ENCODE data around the gene ZFAND4.
"Not testable (repeated sequence)": the region's sequence is repeated elsewhere in the genome, so short reads cannot be mapped to it uniquely, and the experiment has no call there.

Gene ZFAND4

GRCh38 chr10:45660876-45661411 is 11.6 kb downstream of the ZFAND4 start:
- Histone ChIP-seq H3K9ac (ENCODE audit: low read length) (no peak overlapping the region), H2BK15ac (replicated peaks; ENCODE audit: low read depth) (no peak overlapping the region), H3K23ac (ENCODE audit: low read length) (no peak overlapping the region), H3K36me3 (ENCODE audit: control insufficient read depth, insufficient read depth, low read length) (no peaks in the 10 kb centered on the region), H3K79me2 (ENCODE audit: control insufficient read depth, insufficient read depth, low read length) (no peaks in the 10 kb centered on the region), H3K79me1 (ENCODE audit: low read length) (no peaks in the 10 kb centered on the region), H3K27me3 (ENCODE audit: insufficient read depth, low read length, poor library complexity) (no peaks in the 10 kb centered on the region), H2BK5ac (ENCODE audit: low read length) (no peak overlapping the region), H2BK120ac (ENCODE audit: low read depth, low read length) (no peak overlapping the region), H3K4ac (ENCODE audit: low read depth, low read length) (no peak overlapping the region), H3K4me3 (ENCODE audit: low read length) (no peak overlapping the region), H3K4me1 (ENCODE audit: control insufficient read depth, low read depth, low read length) (no peaks in the 10 kb centered on the region), H4K5ac (ENCODE audit: low read length) (no peak overlapping the region), H3K27ac (ENCODE audit: low read depth, low read length) (no peak overlapping the region), H3K18ac (ENCODE audit: low read length) (no peak overlapping the region), H4K8ac (ENCODE audit: low read depth, low read length) (no peak overlapping the region), H3K56ac (ENCODE audit: low read length) (no peak overlapping the region), H3K4me2 (ENCODE audit: low read length) (no peak overlapping the region), H2AK5ac (ENCODE audit: low read length) (no peak overlapping the region)
- WGBS (ENCODE audit: extremely low coverage, insufficient coverage, low lambda C conversion rate) = no CpG with 5 or more reads among the region's 2 CpGs
- peak; percentile 52 for DNase-seq

- Histone ChIP-seq H3K4me1 (ENCODE audit: control insufficient read depth, low read depth, low read length) (no peaks in the 10 kb centered on the region), H2BK5ac (ENCODE audit: low read length) (no peak overlapping the region), H2AK5ac (ENCODE audit: low read length) (no peak overlapping the region), H3K23ac (ENCODE audit: low read length) (no peak overlapping the region), H4K5ac (ENCODE audit: low read length) (no peak overlapping the region), H3K4me3 (ENCODE audit: low read length) (no peak overlapping the region), H3K79me2 (ENCODE audit: control insufficient read depth, insufficient read depth, low read length) (no peaks in the 10 kb centered on the region), H3K4me2 (ENCODE audit: low read length) (no peak overlapping the region), H3K4ac (ENCODE audit: low read depth, low read length) (no peak overlapping the region), H3K56ac (ENCODE audit: low read length) (no peak overlapping the region), H3K9ac (ENCODE audit: low read length) (no peak overlapping the region), H2BK15ac (replicated peaks; ENCODE audit: low read depth) (no peak overlapping the region), H3K27ac (ENCODE audit: low read depth, low read length) (no peak overlapping the region), H3K27me3 (ENCODE audit: insufficient read depth, low read length, poor library complexity) (no peaks in the 10 kb centered on the region), H2BK120ac (ENCODE audit: low read depth, low read length) (no peak overlapping the region), H4K8ac (ENCODE audit: low read depth, low read length) (no peak overlapping the region), H3K79me1 (ENCODE audit: low read length) (peaks cover 1% of the 10 kb centered on the region), H3K18ac (ENCODE audit: low read length) (no peak overlapping the region), H3K36me3 (ENCODE audit: control insufficient read depth, insufficient read depth, low read length) (no peaks in the 10 kb centered on the region)
- DNase-seq = no peak
- no CpG with 5 or more reads among the region's 6 CpGs for WGBS (ENCODE audit: extremely low coverage, insufficient coverage, low lambda C conversion rate)
Observed at GRCh38 chr10:45657033-45657926, 15.3 kb downstream of the ZFAND4 start.

- no peak overlapping the region for H2BK120ac ChIP-seq (ENCODE audit: low read depth, low read length)
- H3K27me3 ChIP-seq (ENCODE audit: insufficient read depth, low read length, poor library complexity) = no peaks in the 10 kb centered on the region
- no peak overlapping the region for H3K4ac ChIP-seq (ENCODE audit: low read depth, low read length)
- no peaks in the 10 kb centered on the region for H3K36me3 ChIP-seq (ENCODE audit: control insufficient read depth, insufficient read depth, low read length)
- H3K4me1 ChIP-seq (ENCODE audit: control insufficient read depth, low read depth, low read length) = no peaks in the 10 kb centered on the region
- no peak for DNase-seq
- H3K4me2 ChIP-seq (ENCODE audit: low read length) = no peak overlapping the region
- no peak overlapping the region for H4K5ac ChIP-seq (ENCODE audit: low read length)
- H3K79me1 ChIP-seq (ENCODE audit: low read length) = peaks cover 1% of the 10 kb centered on the region
- H2AK5ac ChIP-seq (ENCODE audit: low read length) = no peak overlapping the region
- H3K9ac ChIP-seq (ENCODE audit: low read length) = no peak overlapping the region
- H3K27ac ChIP-seq (ENCODE audit: low read depth, low read length) = no peak overlapping the region
- no peak overlapping the region for H2BK15ac ChIP-seq (replicated peaks; ENCODE audit: low read depth)
- H3K18ac ChIP-seq (ENCODE audit: low read length) = no peak overlapping the region
- no peak overlapping the region for H3K23ac ChIP-seq (ENCODE audit: low read length)
- no peak overlapping the region for H3K56ac ChIP-seq (ENCODE audit: low read length)
- no peak overlapping the region for H4K8ac ChIP-seq (ENCODE audit: low read depth, low read length)
- H2BK5ac ChIP-seq (ENCODE audit: low read length) = no peak overlapping the region
- no peak overlapping the region for H3K4me3 ChIP-seq (ENCODE audit: low read length)
- no peaks in the 10 kb centered on the region for H3K79me2 ChIP-seq (ENCODE audit: control insufficient read depth, insufficient read depth, low read length)
Observed at GRCh38 chr10:45655219-45655618, 17.4 kb downstream of the ZFAND4 start.

- not testable (repeated sequence) for H4K5ac ChIP-seq (ENCODE audit: low read length); DNase-seq; H3K79me2 ChIP-seq (ENCODE audit: control insufficient read depth, insufficient read depth, low read length); H3K27me3 ChIP-seq (ENCODE audit: insufficient read depth, low read length, poor library complexity); H3K18ac ChIP-seq (ENCODE audit: low read length); H3K9ac ChIP-seq (ENCODE audit: low read length); H3K4me3 ChIP-seq (ENCODE audit: low read length); H3K4me1 ChIP-seq (ENCODE audit: control insufficient read depth, low read depth, low read length); H3K4me2 ChIP-seq (ENCODE audit: low read length); H2AK5ac ChIP-seq (ENCODE audit: low read length); H4K8ac ChIP-seq (ENCODE audit: low read depth, low read length); H3K27ac ChIP-seq (ENCODE audit: low read depth, low read length); H3K56ac ChIP-seq (ENCODE audit: low read length); H2BK15ac ChIP-seq (replicated peaks; ENCODE audit: low read depth); H3K4ac ChIP-seq (ENCODE audit: low read depth, low read length); H2BK5ac ChIP-seq (ENCODE audit: low read length); H3K23ac ChIP-seq (ENCODE audit: low read length); H3K36me3 ChIP-seq (ENCODE audit: control insufficient read depth, insufficient read depth, low read length); H3K79me1 ChIP-seq (ENCODE audit: low read length); H2BK120ac ChIP-seq (ENCODE audit: low read depth, low read length)
- no CpG with 5 or more reads among the region's 2 CpGs for WGBS (ENCODE audit: extremely low coverage, insufficient coverage, low lambda C conversion rate)
Observed at GRCh38 chr10:45654753-45655141, 17.8 kb downstream of the ZFAND4 start.

- no peaks in the 10 kb centered on the region for H3K4me1 ChIP-seq (ENCODE audit: control insufficient read depth, low read depth, low read length)
- H3K56ac ChIP-seq (ENCODE audit: low read length) = no peak overlapping the region
- H3K79me1 ChIP-seq (ENCODE audit: low read length) = peaks cover 1% of the 10 kb centered on the region
- no peak overlapping the region for H3K27ac ChIP-seq (ENCODE audit: low read depth, low read length)
- WGBS (ENCODE audit: extremely low coverage, insufficient coverage, low lambda C conversion rate) = no CpG with 5 or more reads among the region's 2 CpGs
- no peak for DNase-seq
- H2AK5ac ChIP-seq (ENCODE audit: low read length) = no peak overlapping the region
- no peak overlapping the region for H3K9ac ChIP-seq (ENCODE audit: low read length)
- no peak overlapping the region for H3K18ac ChIP-seq (ENCODE audit: low read length)
- H3K27me3 ChIP-seq (ENCODE audit: insufficient read depth, low read length, poor library complexity) = no peaks in the 10 kb centered on the region
- no peak overlapping the region for H3K4me3 ChIP-seq (ENCODE audit: low read length)
- H4K8ac ChIP-seq (ENCODE audit: low read depth, low read length) = no peak overlapping the region
- no peaks in the 10 kb centered on the region for H3K79me2 ChIP-seq (ENCODE audit: control insufficient read depth, insufficient read depth, low read length)
- no peak overlapping the region for H3K4me2 ChIP-seq (ENCODE audit: low read length)
- H2BK120ac ChIP-seq (ENCODE audit: low read depth, low read length) = no peak overlapping the region
- H3K23ac ChIP-seq (ENCODE audit: low read length) = no peak overlapping the region
- no peak overlapping the region for H4K5ac ChIP-seq (ENCODE audit: low read length)
- no peak overlapping the region for H3K4ac ChIP-seq (ENCODE audit: low read depth, low read length)
- H2BK5ac ChIP-seq (ENCODE audit: low read length) = no peak overlapping the region
- no peaks in the 10 kb centered on the region for H3K36me3 ChIP-seq (ENCODE audit: control insufficient read depth, insufficient read depth, low read length)
- H2BK15ac ChIP-seq (replicated peaks; ENCODE audit: low read depth) = no peak overlapping the region
Observed at GRCh38 chr10:45653454-45653853, 19.1 kb downstream of the ZFAND4 start.

GRCh38 chr10:45652511-45652910 is 20.1 kb downstream of the ZFAND4 start:
- DNase-seq = no peak
- no CpG with 5 or more reads among the region's 1 CpG for WGBS (ENCODE audit: extremely low coverage, insufficient coverage, low lambda C conversion rate)
- H3K4me3 ChIP-seq (ENCODE audit: low read length) = no peak overlapping the region

More at GRCh38 chr10:45652511-45652910, 20.1 kb downstream of the ZFAND4 start:
- Histone ChIP-seq H3K79me2 (ENCODE audit: control insufficient read depth, insufficient read depth, low read length) (no peaks in the 10 kb centered on the region), H3K56ac (ENCODE audit: low read length) (no peak overlapping the region), H3K79me1 (ENCODE audit: low read length) (peaks cover 1% of the 10 kb centered on the region), H3K36me3 (ENCODE audit: control insufficient read depth, insufficient read depth, low read length) (no peaks in the 10 kb centered on the region), H3K4ac (ENCODE audit: low read depth, low read length) (no peak overlapping the region), H3K23ac (ENCODE audit: low read length) (no peak overlapping the region), H2BK5ac (ENCODE audit: low read length) (no peak overlapping the region), H2AK5ac (ENCODE audit: low read length) (no peak overlapping the region), H3K27me3 (ENCODE audit: insufficient read depth, low read length, poor library complexity) (no peaks in the 10 kb centered on the region), H2BK120ac (ENCODE audit: low read depth, low read length) (no peak overlapping the region), H3K27ac (ENCODE audit: low read depth, low read length) (no peak overlapping the region), H3K4me1 (ENCODE audit: control insufficient read depth, low read depth, low read length) (no peaks in the 10 kb centered on the region), H2BK15ac (replicated peaks; ENCODE audit: low read depth) (no peak overlapping the region), H4K5ac (ENCODE audit: low read length) (no peak overlapping the region), H4K8ac (ENCODE audit: low read depth, low read length) (no peak overlapping the region), H3K4me2 (ENCODE audit: low read length) (no peak overlapping the region), H3K18ac (ENCODE audit: low read length) (no peak overlapping the region), H3K9ac (ENCODE audit: low read length) (no peak overlapping the region)

All from mesendoderm (in vitro differentiated cells).